ENCODE data around the gene RRN3.
"Not testable (repeated sequence)": the region's sequence is repeated elsewhere in the genome, so short reads cannot be mapped to it uniquely, and the experiment has no call there.

RRN3 gene

DNA sequence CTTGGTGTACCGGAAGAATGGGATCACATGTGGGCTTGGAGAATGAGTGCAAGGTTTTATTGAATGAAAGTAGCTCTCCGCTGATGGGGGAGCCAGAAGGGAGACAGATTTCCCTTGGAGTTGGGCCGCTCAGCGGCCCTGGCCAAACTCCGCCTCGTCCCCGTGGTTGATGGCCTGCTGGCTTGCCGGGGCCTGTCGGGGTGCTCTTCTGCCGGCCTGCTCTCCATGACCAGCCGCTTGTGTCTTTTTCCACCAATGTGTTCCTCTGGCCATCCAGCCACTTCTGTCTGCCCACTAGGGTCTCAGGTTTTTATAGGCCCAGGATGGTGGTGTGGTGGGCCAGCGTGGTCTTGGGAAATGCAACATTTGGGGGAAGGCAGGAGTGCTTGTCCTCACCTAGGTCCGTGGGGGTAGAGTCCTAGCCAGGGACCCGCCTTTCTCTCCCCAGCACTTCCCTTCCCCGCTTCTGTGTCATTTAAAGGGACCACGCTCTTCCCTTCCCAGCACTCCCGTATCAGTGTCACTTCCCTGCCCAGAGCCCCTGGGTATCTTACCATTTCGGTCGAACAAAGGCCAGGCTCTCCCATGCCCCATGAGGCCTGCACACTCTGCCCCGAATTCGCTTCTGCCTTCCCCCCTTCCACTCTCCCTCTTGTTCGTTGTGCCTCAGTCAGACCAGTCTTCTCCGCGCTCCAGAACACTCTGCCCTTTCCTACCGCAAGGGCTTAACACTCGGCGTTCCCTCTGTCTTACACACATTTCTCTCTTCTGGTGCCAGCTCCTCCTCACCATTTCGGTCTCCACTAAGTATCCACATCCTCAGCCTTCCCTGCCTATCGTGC is 66.3 kb downstream of the RRN3 start:
- not testable (repeated sequence) for DNase-seq (ENCODE audit: low spot score)

DNA sequence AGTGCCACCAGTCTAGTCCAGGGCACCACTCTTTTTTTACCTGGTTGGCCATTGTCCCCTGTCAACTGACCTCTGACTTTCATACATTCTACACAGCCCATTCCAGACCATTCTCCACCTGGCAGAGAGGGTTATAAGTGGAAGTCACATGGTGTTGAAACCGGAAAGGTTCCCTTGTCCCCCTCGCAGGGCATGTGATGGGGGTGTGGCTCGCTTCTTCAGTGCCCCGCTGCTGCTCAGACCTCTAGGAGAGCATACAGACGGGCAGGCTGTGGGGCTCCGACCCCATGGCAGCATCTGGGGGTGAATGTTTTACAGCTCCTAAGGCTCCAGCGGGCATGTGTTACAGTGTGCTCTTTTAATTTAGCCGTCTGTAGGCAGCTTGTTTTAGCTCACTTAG is 67.0 kb downstream of the RRN3 start:
- DNase-seq (ENCODE audit: low spot score), result not testable (repeated sequence)

DNA sequence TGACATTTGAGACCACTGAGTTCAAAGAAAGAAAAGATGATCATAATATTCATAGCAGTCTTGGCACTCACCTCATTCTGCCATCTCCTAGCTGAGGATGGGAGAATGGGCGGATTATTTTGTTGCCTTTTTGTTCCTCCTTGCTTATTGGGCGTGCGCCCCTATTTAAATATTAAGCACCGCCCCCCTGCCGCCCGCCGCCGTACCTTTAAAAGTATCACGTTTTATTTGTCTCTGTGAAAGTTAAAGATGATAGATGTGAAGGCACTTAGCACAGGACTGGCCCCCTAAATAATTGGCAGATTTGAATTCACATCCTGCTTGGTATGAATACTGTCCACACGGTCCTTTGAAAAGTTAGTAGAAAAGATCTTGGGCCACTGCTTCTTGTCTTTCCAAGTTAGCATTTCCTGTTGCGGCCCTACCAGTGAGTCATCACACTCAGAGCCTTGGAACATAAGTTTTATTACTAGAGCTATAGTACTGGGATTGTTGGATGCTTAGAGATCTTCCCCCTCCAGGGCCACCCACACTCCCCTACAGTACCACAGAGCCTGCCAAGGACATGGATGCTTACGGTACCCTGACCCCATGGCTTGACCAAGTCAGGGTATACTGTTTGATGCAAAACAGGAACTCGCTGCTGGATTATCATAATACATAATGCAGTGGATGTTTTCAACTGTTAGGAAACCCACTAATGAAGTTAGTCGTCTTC is 68.7 kb downstream of the RRN3 start:
- DNase-seq (ENCODE audit: low spot score), result peak; percentile 31

DNA sequence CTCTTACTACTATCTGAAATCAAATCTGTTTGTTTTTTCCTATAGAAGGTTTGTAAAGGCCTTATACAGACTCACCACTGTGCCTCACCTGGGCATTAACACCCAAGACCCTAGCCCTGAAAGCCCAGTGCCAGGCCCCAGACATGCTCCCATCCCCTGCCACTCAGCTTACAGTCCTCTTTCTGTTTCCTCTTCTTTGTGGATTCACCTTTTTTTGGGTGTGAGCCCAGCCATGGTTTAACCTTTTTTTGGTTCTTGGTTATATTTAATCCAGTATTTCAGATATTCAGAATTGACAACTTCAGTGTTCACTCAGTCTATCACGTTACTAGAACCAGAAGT is 69.2 kb downstream of the RRN3 start:
- not testable (repeated sequence) for DNase-seq (ENCODE audit: low spot score)

DNA sequence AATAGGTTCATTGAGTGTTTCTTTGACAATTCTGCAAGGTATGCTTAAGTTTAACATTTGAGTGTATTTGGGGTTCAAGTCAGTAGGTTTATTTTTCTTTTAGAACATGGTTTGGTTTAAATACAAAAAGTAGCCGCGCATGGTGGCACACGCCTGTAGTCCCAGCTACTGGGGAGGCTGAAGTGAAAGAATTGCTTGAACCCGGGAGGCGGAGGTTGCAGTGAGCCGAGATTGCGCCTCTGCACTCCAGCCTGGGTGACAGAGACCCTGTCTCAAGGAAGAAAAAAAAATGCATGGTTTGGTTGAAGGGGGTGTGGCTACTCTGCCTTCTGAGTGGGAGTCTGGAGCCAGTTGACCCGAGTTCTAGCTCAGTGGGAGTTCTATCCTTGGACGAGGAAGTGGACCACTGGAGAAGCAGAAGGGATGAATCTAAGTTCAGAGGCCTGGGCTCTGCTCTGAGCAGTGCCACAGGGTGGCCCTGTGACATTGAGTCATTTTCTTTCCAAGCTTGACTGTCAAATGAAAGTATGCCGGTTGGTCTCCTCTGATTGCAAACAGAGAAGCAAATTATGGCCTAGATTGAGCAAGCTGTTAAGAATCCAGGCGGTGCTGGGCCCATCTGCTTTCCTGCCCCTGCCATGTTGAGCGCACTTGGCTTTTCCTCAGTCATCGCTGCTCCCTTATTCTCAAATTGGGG is 70.5 kb downstream of the RRN3 start:
- not testable (repeated sequence) for DNase-seq (ENCODE audit: low spot score)

DNA sequence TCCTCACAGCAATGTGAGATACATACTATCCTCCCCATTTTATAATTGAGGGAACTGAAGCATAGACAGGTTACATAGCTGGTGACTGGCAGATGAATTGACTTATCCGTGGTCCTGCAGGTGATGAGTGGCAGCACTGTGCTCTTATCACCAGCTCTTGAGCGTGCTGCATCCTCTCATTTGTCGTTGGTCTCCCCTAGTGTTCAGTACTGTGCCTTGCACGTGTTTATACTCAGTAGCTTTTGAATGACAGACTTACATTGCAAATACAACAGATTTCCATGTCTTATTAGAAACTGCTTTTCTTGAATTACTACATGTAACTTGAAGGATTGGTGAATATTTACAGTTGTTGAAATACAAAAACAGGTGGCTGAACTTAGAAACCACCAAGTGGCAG is 71.9 kb downstream of the RRN3 start:
- not testable (repeated sequence) for DNase-seq (ENCODE audit: low spot score)

DNA sequence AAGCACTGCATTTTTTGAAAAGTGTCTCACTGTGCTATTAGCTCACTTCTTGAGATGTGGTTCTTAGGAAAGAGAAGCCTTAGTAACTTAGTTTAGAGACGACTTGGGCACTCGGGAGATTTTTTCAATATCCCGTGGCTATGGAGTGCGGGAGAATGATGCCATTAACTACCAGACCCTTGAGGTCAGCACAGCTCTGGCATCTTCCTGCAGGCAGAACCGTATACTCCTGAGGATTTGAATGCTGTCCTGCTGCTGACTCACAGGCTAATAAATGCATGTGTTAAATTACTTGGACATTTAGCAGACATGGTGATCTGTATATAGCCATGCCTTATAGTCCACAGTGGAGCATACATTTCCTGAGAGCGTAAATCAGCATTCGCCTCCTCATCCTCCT is 72.6 kb downstream of the RRN3 start:
- DNase-seq (ENCODE audit: low spot score), result not testable (repeated sequence)

DNA sequence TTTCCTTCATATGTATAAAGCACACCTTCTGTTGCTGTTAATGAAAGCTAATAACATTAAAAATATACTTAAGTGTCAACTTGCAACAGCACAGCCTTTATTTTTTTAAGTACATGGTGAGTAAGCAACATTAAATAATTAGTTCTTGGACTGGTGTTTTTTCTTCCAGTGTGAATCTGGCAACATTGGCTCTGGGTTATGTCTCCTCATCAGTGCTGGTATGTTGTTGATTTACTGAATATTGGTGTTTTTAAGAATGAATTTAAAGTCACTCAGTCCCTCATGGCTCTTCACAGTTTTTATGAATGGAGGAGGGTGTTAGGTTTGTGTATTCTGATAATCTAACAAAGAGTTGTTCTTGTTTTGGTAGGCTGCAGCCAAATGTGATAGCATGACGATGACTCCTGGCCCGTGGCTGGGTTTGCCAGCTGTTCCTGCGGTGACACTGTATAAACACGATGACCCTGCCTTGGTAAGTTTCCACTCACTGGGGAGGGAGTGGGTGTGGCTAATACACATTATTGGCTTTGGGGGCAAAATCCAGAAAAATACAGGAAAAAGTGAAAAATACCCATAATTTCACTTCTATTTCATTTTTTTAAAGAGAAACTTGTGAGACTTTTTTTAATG is 77.0 kb downstream of the RRN3 start:
- DNase-seq (ENCODE audit: low spot score), result not testable (repeated sequence)

DNA sequence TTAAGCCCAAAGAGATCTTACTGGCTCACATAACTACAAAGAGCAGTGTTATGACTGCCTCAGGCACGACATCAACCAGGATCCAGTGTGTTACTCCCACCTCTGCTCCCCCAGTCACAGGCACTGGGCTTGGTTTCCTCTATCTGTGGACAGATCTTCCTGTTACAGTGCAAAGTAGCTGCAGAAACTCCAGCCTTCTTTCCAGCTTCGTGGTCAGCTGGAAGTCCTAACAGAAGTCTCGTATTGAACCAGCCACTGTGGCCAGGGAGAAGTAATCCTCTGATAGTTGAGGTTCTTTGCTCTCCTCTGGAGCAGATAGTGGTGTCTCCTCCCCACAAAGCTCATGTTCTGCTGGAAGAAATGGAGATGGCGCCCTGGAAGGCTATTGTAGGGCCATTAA is 77.7 kb downstream of the RRN3 start:
- not testable (repeated sequence) for DNase-seq (ENCODE audit: low spot score)

DNA sequence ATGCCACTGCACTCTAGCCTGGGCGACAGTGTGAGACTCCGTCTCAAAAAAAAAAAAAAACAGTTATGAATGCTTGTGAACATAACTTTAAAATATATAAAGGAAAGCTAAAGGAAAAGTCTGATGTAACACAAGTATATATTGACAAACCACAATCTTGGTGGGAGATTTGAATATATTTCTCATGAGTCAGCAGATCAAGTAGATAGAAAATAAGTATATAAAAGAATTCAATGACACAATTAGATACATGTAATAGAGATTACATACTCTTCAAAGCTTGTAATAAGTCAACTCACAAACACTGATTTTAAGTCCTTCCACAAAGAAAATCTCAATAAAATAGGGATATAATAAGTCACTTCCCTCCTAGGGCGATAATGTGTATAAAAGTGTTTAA is 78.4 kb downstream of the RRN3 start:
- DNase-seq (ENCODE audit: low spot score), result not testable (repeated sequence)

DNA sequence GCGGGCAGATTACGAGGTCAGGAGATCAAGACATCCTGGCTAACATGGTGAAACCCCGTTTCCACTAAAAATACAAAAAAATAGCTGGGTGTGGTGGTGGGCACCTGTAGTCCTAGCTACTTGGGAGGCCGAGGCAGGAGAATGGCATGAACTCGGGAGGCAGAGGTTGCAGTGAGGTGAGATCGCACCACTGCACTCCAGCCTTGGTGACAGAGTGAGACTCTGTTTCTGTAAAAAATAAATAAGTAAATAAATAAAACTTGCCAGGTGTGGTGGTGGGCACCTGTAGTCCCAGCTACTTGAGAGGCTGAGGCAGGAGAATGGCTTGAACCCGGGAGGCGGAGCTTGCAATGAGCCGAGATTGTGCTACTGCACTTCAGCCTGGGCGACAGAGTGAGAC is 81.1 kb downstream of the RRN3 start:
- not testable (repeated sequence) for DNase-seq (ENCODE audit: low spot score)

Measured in COLO829 (cell line).